ENCODE results near the gene TLE6. TPM values are rescaled to one million over a fixed set of nuclear protein-coding genes. Genes with fewer than 3 reads are reported as not detected.

The TLE6 gene
- total and polyA plus RNA-seq, 2 of the 13 experiments (the other 11 are each of a cell fraction or from before 2014, with no cell fraction given), result 0.24 to 5.5 TPM

DNA sequence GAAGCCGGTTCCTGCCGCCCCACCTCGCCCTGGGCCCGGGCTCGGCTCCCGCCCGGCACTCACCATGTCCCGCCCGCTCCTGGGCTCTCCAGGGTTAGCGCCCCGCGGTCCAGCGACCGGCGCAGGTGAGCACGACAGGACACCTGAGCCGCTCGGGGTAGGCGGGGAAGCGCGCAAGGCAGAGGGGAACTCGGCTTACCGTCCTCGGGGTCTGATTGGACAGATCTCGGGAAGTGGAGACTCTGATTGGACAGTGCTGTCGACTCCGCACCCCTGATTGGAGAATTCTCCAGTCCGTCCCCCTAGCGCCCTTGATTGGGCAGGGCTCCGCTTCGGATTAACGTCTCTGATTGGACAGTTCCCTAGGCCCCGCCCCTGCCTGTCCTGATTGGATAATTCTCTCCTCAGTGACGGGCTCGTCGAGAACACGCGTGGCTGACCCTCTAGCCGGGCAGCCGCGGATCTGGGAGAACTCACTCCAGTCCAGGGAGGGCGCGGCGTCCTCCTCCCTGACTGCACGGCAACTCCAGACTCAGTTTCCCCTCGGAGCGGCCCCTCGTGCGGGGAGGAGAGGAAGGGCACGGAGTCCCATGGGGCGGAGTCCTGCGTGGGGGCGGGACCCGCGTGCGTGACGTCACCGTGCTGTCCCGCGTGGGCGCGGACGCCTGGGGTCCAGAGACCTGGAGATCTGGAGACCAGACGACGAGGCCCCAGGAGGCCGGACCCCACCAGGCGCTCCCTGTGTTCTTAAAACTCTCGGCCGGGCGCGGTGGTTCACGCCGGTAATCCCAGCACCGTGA, 32.4 kb upstream of the TLE6 start, which contains the start of gene ZNF77:
ZNF77 (minus strand) TSS at position 197 of the 800 bp plus-strand sequence; CDS start at position 66, 131 bp downstream.
- FAIRE-seq, result peak; percentile 98
- DNase-seq (ENCODE audit: low spot score), result peak; percentile 99
- Histone ChIP-seq H3K27ac (ENCODE audit: extremely low read length, insufficient read depth, low read length) (peak within 1 kb of the TSS; percentile 86), H3K4me1 (ENCODE audit: insufficient read depth, low read length) (peaks cover 30% of the 10 kb centered on the region), H3K4me2 (ENCODE audit: low read depth, low read length) (peak within 1 kb of the TSS; percentile 90), H3K9ac (ENCODE audit: insufficient read depth, low read depth, low read length) (peak within 1 kb of the TSS; percentile 81), H3K27me3 (ENCODE audit: control insufficient read depth in 1 of 2, insufficient read depth in 2 of 2, low read length in 2 of 2) (no peaks in the 10 kb centered on the region; a peak in 1 of 5 replicates), H3K36me3 (replicated peaks in 1 of 2; ENCODE audit: control insufficient read depth in 1 of 2, insufficient read depth in 2 of 2, low read length in 2 of 2) (no peaks in the 10 kb centered on the region), H3K79me2 (ENCODE audit: insufficient read depth, low read length) (peaks cover 37% of the 10 kb centered on the region), H3K9me3 (ENCODE audit: low read length) (no peaks in the 10 kb centered on the region), H2AFZ (ENCODE audit: low read length) (no peak within 1 kb of the TSS), H4K20me1 (ENCODE audit: insufficient read depth, low read length) (peaks cover 8% of the 10 kb centered on the region; the same call in 1 of the 2 replicates), H3K4me3 (replicated peaks in 1 of 3; ENCODE audit: insufficient read depth in 1 of 3, low read depth in 2 of 3, low read length in 3 of 3) (peak within 1 kb of the TSS; percentile 84 to 90 (median 88))
- peak; percentile 97 for ATAC-seq
- 7% methylated on average over 38 of the region's 74 CpGs for WGBS (ENCODE audit: low lambda C conversion rate)
- intact Hi-C loops (cut with micrococcal nuclease; ENCODE audit: unreplicated experiment) (no loop called here), in situ Hi-C loops (cut with HindIII; ENCODE audit: extremely low pct_ligation_motif_present, low pct_unique_long_range_greater_than_20kb) (no loop called here)
- POLR2A ChIA-PET, result interaction anchor here (2.6 to 3.3 kb wide), 2 partner anchors 45 to 78 kb away, joined by 14 to 20 read pairs; partner anchors contain the start of genes ZNF556 and ZNF57
- CTCF ChIA-PET (ENCODE audit: low intra/inter-chr PET ratio, low total read pairs), result no interaction called here
- no TSS peak for BruUV-seq (replicated peaks)
- TF ChIP-seq NR2C2 (CRISPR knock-in tag; IDR thresholded peaks at IDR 0.05; ENCODE audit: borderline replicate concordance) (peak; percentile 45), ZNF891 (CRISPR knock-in tag; IDR thresholded peaks at IDR 0.05) (no peak; the same call in 1 of the 2 replicates), RARG (CRISPR knock-in tag; IDR thresholded peaks at IDR 0.05; ENCODE audit: low read depth) (no peak), ZNF691 (CRISPR knock-in tag; IDR thresholded peaks at IDR 0.05; ENCODE audit: borderline replicate concordance, low read depth) (peak; percentile 79; the same call in 1 of the 2 replicates), BCL6 (CRISPR knock-in tag; IDR thresholded peaks at IDR 0.05) (0 out of 2 replicates have a peak, but pooled peaks have one; percentile 8), ZNF225 (CRISPR knock-in tag; IDR thresholded peaks at IDR 0.05) (0 out of 2 replicates have a peak, but pooled peaks have one; percentile 53), ZNF121 (CRISPR knock-in tag; IDR thresholded peaks at IDR 0.05) (peak; percentile 52), MAFG (CRISPR knock-in tag; IDR thresholded peaks at IDR 0.05) (no peak), ATM (IDR thresholded peaks at IDR 0.05; ENCODE audit: borderline replicate concordance) (no peak), MED8 (CRISPR knock-in tag; IDR thresholded peaks at IDR 0.05; ENCODE audit: insufficient replicate concordance) (no peak), ZNF879 (CRISPR knock-in tag; IDR thresholded peaks at IDR 0.05) (no peak), ARID2 (CRISPR knock-in tag; IDR thresholded peaks at IDR 0.05; ENCODE audit: borderline replicate concordance) (peak; percentile 75; the same call in 1 of the 2 replicates), IKZF4 (CRISPR knock-in tag; IDR thresholded peaks at IDR 0.05; ENCODE audit: borderline replicate concordance, low read depth, not compliant biosample characterization) (peak; percentile 46), ZNF841 (CRISPR knock-in tag; IDR thresholded peaks at IDR 0.05; ENCODE audit: borderline replicate concordance) (no peak), ZFP37 (CRISPR knock-in tag; IDR thresholded peaks at IDR 0.05; ENCODE audit: borderline replicate concordance) (no peak), U2AF1 (optimal IDR thresholded peaks at IDR 0.05; ENCODE audit: low read depth, low read length) (peak; percentile 71), TFE3 (CRISPR knock-in tag; IDR thresholded peaks at IDR 0.05) (0 out of 2 replicates have a peak, but pooled peaks have one; percentile 29)
- TF ChIP-seq, protein P1, sequence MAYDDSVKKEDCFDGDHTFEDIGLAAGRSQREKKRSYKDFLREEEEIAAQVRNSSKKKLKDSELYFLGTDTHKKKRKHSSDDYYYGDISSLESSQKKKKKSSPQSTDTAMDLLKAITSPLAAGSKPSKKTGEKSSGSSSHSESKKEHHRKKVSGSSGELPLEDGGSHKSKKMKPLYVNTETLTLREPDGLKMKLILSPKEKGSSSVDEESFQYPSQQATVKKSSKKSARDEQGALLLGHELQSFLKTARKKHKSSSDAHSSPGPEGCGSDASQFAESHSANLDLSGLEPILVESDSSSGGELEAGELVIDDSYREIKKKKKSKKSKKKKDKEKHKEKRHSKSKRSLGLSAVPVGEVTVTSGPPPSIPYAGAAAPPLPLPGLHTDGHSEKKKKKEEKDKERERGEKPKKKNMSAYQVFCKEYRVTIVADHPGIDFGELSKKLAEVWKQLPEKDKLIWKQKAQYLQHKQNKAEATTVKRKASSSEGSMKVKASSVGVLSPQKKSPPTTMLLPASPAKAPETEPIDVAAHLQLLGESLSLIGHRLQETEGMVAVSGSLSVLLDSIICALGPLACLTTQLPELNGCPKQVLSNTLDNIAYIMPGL (CRISPR knock-in tag; IDR thresholded peaks at IDR 0.05; ENCODE audit: borderline replicate concordance in 1 of 2, low read depth in 1 of 2), result peak; percentile 24 to 65; a peak in 3 of 4 replicates

All from HepG2 (cell line).